VCaP (cell line): ENCODE data around the gene SH3PXD2B.

Experiments used
- H3K27ac ChIP-seq: fragments of 450-650 bp; 2 replicates; pipeline ENCODE4 v1.5.1; 2017
- TF ChIP-seq, protein P1 (sequence below): fragments of 450-650 bp; conservative IDR thresholded peaks from 2 replicates; pipeline ENCODE4 v1.5.1; 2017; ENCODE audit warnings: mild to moderate bottlenecking, moderate library complexity

SH3PXD2B gene

DNA sequence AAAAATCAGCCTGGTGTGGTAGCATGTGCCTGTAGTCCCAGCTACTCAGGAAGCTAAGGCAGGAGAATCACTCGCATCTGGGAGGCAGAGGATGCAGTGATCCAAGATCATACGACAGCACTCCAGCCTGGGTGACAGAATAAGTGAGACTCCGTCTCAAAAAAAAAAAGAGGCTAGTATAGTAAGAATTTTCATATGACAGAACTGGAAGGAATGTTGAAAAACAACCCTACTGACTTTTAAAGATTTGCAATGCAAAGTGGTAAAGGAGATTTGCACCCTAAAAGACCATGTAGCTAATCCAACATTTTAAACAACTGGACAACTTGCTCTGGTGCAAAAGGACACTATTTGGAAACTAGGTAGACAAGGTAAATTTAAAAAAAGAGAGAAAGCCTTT, 58.1 kb downstream of the SH3PXD2B start:
- TF ChIP-seq, protein P1, sequence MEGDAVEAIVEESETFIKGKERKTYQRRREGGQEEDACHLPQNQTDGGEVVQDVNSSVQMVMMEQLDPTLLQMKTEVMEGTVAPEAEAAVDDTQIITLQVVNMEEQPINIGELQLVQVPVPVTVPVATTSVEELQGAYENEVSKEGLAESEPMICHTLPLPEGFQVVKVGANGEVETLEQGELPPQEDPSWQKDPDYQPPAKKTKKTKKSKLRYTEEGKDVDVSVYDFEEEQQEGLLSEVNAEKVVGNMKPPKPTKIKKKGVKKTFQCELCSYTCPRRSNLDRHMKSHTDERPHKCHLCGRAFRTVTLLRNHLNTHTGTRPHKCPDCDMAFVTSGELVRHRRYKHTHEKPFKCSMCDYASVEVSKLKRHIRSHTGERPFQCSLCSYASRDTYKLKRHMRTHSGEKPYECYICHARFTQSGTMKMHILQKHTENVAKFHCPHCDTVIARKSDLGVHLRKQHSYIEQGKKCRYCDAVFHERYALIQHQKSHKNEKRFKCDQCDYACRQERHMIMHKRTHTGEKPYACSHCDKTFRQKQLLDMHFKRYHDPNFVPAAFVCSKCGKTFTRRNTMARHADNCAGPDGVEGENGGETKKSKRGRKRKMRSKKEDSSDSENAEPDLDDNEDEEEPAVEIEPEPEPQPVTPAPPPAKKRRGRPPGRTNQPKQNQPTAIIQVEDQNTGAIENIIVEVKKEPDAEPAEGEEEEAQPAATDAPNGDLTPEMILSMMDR, result no peak
- H3K27ac ChIP-seq, result no peak overlapping the region

DNA sequence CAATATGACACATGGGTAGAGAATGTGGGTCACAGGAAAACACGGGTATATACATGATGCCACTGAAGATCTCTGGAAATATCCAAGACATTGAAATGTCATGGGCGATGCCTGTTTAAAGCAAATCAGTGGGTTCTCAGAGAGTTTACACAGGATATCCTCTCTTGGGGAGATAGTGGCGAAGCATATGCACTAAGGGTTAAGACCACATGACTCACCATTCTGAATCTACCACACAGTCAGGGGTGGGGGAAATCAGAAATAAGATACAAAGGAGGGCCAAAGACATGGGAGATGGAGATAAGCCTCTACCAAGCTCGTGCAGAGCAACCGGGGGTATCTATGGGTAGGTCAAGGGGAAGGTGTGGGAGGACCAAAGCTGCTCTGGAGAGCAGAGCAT, 58.8 kb downstream of the SH3PXD2B start:
- H3K27ac ChIP-seq, result no peak overlapping the region
- TF ChIP-seq, protein P1, result no peak

DNA sequence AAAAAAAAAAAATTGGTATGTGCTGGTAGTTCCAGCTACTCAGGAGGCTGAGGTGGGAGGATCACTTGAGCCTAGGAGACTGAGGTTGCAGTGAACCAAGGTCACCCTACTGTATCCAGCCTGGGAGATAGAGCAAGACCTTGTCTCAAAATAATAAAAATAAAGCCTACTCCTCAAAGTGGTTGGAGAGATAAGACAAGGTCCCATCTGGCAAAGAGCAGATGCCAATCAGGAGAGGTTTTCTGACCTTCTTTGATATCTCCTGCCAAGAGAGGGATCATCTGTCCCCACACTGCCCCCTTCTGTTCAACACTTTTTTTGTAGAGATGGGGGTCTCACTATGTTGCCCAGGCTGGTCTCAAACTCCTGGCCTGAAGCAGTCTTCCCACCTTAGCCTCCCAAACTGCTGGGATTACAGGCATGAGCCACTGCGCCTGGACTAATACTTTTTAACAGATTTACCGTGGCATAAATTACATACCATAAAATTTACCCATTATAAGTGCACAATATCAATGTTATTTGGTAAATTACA, 64.7 kb downstream of the SH3PXD2B start:
- TF ChIP-seq, protein P1, result no peak

DNA sequence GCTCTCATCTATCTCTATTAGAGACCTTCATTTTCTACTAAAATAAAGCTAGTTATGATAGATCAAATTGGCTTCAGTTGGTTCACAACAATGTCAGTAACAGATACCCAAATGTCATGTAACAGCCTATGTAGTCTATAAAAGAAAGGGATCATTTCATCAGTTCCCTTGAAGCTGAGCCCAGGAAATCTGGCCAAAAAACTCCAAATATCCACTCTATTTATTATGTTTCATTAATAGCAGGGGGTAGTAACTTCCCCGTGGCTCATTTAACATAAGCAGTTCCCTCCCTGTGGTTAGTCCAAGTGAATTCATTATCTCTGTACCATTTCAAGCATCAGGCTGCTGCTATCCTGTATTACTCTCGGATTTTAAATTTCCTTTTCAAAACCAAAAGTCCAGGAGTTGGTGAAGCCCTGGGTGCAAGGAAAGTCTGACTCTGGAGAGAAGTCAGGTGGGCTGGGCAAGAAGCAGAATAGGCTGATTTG, 66.0 kb downstream of the SH3PXD2B start:
- H3K27ac ChIP-seq, result no peak overlapping the region
- TF ChIP-seq, protein P1, result no peak

More for the DNA sequence above, 64.7 kb downstream of the SH3PXD2B start:
- H3K27ac ChIP-seq, result no peak overlapping the region

GRCh38 chr5:172385707-172386106, 68.6 kb downstream of the SH3PXD2B start:
- peak overlapping the region; percentile 92; the same call in 1 of the 2 replicates for H3K27ac ChIP-seq
- TF ChIP-seq, protein P1, result no peak

DNA sequence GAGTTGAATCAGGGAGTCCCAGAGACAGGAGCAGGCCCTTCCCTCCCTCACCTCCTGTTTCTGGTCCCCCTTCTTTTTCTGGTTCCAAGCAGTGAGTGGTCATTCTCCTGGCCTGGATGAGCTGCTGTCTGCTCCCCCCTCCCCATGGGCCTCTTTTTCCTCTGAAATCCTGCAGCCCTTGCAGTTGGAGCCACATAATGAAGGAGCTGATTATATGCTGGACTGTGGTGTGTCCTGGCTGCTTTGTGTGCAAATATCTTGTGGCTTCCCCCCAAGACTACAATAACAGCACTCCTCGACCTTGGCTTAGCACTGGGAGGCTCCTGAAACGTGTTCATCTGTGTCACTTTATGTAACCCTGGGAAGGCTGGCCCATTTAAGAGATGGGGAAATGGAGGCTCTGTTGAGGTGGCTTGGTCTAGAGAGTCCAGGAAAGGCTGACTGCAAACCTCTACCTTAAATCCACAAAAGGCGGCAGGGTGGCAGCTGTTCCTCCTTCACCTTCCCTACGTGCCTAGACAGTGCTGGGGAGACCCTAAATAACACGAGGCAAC, 69.2 kb downstream of the SH3PXD2B start:
- TF ChIP-seq, protein P1, result no peak
- H3K27ac ChIP-seq, result peak overlapping the region; percentile 92; the same call in 1 of the 2 replicates

DNA sequence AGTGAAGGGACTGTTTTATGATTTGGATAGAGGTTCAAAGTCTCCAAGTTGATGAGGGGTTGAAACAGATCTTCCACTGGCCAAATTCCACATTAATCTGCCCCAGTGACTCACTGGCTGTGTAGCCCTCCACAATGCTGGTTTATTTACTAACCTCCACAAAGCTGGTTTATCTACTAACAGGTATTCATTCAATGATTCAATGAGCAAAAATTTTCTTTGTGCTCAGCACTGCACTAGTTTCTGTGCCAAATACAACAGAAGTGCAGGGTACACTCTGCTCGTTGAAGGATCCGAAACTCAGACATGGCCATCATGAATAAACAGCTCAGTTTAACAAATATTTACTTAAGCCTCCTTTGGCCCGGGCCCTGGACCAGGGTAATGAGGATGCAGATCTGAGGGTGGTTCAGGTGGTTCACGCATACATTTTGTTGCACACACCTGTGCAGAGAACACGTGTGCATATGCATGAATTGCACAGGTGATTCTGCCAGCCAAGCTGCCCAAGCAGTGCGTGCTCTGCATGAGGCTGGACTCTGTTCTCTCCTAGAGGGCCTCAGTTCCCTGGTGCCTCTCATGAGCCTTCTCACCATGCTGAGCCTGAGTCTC, 71.0 kb downstream of the SH3PXD2B start:
- TF ChIP-seq, protein P1, result no peak
- peak overlapping the region; percentile 92 for H3K27ac ChIP-seq
